ENCODE results near the gene LSP1. TPM values are rescaled to one million over a fixed set of nuclear protein-coding genes. Genes with fewer than 3 reads are reported as not detected.

Gene LSP1
- total and polyA plus RNA-seq, 2 of the 8 experiments (the other 6 are each of a cell fraction or from before 2014, with no cell fraction given): 0.03 TPM; not detected in 1

DNA sequence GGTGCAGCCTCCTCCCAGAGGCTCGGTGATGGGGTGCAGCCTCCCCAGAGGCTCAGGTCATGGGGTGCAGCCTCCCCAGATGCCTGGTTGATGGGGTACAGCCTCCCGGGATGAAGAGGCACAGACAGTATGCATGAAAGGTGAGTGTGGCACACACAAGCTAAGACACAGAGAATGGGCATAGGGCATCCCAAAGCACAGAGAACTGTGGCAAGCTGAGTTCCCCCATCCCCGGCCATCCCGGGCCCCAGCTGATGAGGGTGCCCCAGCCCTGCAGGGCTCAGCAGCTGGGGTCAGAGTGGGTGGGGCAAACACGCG is 22.9 kb upstream of the LSP1 start (continued):
- TF ChIP-seq, protein P1, sequence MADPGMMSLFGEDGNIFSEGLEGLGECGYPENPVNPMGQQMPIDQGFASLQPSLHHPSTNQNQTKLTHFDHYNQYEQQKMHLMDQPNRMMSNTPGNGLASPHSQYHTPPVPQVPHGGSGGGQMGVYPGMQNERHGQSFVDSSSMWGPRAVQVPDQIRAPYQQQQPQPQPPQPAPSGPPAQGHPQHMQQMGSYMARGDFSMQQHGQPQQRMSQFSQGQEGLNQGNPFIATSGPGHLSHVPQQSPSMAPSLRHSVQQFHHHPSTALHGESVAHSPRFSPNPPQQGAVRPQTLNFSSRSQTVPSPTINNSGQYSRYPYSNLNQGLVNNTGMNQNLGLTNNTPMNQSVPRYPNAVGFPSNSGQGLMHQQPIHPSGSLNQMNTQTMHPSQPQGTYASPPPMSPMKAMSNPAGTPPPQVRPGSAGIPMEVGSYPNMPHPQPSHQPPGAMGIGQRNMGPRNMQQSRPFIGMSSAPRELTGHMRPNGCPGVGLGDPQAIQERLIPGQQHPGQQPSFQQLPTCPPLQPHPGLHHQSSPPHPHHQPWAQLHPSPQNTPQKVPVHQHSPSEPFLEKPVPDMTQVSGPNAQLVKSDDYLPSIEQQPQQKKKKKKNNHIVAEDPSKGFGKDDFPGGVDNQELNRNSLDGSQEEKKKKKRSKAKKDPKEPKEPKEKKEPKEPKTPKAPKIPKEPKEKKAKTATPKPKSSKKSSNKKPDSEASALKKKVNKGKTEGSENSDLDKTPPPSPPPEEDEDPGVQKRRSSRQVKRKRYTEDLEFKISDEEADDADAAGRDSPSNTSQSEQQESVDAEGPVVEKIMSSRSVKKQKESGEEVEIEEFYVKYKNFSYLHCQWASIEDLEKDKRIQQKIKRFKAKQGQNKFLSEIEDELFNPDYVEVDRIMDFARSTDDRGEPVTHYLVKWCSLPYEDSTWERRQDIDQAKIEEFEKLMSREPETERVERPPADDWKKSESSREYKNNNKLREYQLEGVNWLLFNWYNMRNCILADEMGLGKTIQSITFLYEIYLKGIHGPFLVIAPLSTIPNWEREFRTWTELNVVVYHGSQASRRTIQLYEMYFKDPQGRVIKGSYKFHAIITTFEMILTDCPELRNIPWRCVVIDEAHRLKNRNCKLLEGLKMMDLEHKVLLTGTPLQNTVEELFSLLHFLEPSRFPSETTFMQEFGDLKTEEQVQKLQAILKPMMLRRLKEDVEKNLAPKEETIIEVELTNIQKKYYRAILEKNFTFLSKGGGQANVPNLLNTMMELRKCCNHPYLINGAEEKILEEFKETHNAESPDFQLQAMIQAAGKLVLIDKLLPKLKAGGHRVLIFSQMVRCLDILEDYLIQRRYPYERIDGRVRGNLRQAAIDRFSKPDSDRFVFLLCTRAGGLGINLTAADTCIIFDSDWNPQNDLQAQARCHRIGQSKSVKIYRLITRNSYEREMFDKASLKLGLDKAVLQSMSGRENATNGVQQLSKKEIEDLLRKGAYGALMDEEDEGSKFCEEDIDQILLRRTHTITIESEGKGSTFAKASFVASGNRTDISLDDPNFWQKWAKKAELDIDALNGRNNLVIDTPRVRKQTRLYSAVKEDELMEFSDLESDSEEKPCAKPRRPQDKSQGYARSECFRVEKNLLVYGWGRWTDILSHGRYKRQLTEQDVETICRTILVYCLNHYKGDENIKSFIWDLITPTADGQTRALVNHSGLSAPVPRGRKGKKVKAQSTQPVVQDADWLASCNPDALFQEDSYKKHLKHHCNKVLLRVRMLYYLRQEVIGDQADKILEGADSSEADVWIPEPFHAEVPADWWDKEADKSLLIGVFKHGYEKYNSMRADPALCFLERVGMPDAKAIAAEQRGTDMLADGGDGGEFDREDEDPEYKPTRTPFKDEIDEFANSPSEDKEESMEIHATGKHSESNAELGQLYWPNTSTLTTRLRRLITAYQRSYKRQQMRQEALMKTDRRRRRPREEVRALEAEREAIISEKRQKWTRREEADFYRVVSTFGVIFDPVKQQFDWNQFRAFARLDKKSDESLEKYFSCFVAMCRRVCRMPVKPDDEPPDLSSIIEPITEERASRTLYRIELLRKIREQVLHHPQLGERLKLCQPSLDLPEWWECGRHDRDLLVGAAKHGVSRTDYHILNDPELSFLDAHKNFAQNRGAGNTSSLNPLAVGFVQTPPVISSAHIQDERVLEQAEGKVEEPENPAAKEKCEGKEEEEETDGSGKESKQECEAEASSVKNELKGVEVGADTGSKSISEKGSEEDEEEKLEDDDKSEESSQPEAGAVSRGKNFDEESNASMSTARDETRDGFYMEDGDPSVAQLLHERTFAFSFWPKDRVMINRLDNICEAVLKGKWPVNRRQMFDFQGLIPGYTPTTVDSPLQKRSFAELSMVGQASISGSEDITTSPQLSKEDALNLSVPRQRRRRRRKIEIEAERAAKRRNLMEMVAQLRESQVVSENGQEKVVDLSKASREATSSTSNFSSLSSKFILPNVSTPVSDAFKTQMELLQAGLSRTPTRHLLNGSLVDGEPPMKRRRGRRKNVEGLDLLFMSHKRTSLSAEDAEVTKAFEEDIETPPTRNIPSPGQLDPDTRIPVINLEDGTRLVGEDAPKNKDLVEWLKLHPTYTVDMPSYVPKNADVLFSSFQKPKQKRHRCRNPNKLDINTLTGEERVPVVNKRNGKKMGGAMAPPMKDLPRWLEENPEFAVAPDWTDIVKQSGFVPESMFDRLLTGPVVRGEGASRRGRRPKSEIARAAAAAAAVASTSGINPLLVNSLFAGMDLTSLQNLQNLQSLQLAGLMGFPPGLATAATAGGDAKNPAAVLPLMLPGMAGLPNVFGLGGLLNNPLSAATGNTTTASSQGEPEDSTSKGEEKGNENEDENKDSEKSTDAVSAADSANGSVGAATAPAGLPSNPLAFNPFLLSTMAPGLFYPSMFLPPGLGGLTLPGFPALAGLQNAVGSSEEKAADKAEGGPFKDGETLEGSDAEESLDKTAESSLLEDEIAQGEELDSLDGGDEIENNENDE (IDR thresholded peaks at IDR 0.05; ENCODE audit: insufficient replicate concordance, low read length): no peak
- TF ChIP-seq EGR1 (IDR thresholded peaks at IDR 0.05; ENCODE audit: borderline replicate concordance, low read depth, low read length) (no peak), YY1 (IDR thresholded peaks at IDR 0.05; ENCODE audit: low read depth, low read length) (no peak), MAX (IDR thresholded peaks at IDR 0.05) (no peak), ASH2L (IDR thresholded peaks at IDR 0.05; ENCODE audit: low read length) (no peak), CHD2 (IDR thresholded peaks at IDR 0.05; ENCODE audit: low read length) (no peak), EZH2 (IDR thresholded peaks at IDR 0.05; ENCODE audit: low read depth, low read length, severe bottlenecking) (no peak), SP2 (IDR thresholded peaks at IDR 0.05; ENCODE audit: low read length) (no peak), TEAD4 (IDR thresholded peaks at IDR 0.05; ENCODE audit: low read depth, low read length) (no peak), CHD1 (IDR thresholded peaks at IDR 0.05; ENCODE audit: low read depth, low read length) (no peak), SIRT6 (IDR thresholded peaks at IDR 0.05; ENCODE audit: low read length) (no peak), TAF7 (optimal IDR thresholded peaks at IDR 0.05; ENCODE audit: borderline replicate concordance, low read depth, low read length) (no peak), TAF1 (IDR thresholded peaks at IDR 0.05; ENCODE audit: low read depth, low read length) (no peak), BCL11A (IDR thresholded peaks at IDR 0.05; ENCODE audit: low read depth in 2 of 2, low read length in 2 of 2) (no peak)

Measured in H1 (cell line).